GM12878 (cell line): ENCODE measurements around the gene OMP. TPM values are rescaled to one million over a fixed set of nuclear protein-coding genes. Genes with fewer than 3 reads are reported as not detected.

ENCODE experiments used
- ATF7 ChIP-seq: fragments of 450-650 bp; IDR thresholded peaks from 2 replicates; pipeline ENCODE4 v1.6.1; 2016; ENCODE audit warnings: low read depth, mild to moderate bottlenecking
- CBX3 ChIP-seq: fragments of 200-600 bp; sonication (generic); IDR thresholded peaks from 2 replicates; pipeline ENCODE4 v1.6.1; 2016; ENCODE audit warnings: low read depth, borderline replicate concordance
- CUX1 ChIP-seq: IDR thresholded peaks from 2 replicates; pipeline ENCODE4 v1.6.1; 2012; ENCODE audit warnings: improper control_type of control experiment, low read depth, low read length; ENCODE audit not compliant: insufficient replicate concordance
- ETV6 ChIP-seq, 2 experiments: fragments of 450-650 bp in 1 of 2; IDR thresholded peaks in 1 of 2; conservative IDR thresholded peaks in 1 of 2; 2 replicates each; pipeline ENCODE4 v1.6.1; 2014; ENCODE audit warnings: antibody characterized with exemption in 1 of 2, borderline replicate concordance in 1 of 2, low read depth in 1 of 2, mild to moderate bottlenecking in 1 of 2, moderate library complexity in 1 of 2
- GATAD2B ChIP-seq: fragments of 450-650 bp; conservative IDR thresholded peaks from 2 replicates; pipeline ENCODE4 v1.6.1; 2017; ENCODE audit warnings: low read depth, mild to moderate bottlenecking, moderate library complexity
- NKRF ChIP-seq: fragments of 450-650 bp; conservative IDR thresholded peaks from 2 replicates; pipeline ENCODE4 v1.6.1; 2017; ENCODE audit warnings: mild to moderate bottlenecking, moderate library complexity
- SIX5 ChIP-seq: IDR thresholded peaks from 2 replicates; pipeline ENCODE4 v1.6.1; 2011; ENCODE audit warnings: mild to moderate bottlenecking, low read depth, low read length, moderate library complexity; ENCODE audit not compliant: severe bottlenecking
- SP1 ChIP-seq: IDR thresholded peaks from one replicate; pipeline ENCODE4 v1.6.1; 2011; ENCODE audit warnings: low read depth, low read length
- STAT3 ChIP-seq: IDR thresholded peaks from 2 replicates; pipeline ENCODE4 v1.6.1; 2011; ENCODE audit warnings: low read depth, low read length, improper control_type of control experiment
- USF1 ChIP-seq: IDR thresholded peaks from 2 replicates; pipeline ENCODE4 v1.6.1; 2011; ENCODE audit warnings: borderline replicate concordance, low read depth, mild to moderate bottlenecking, moderate library complexity, mixed read lengths, low read length; ENCODE audit not compliant: insufficient read depth; ENCODE audit errors: extremely low read length
- ZNF274 ChIP-seq: IDR thresholded peaks from one replicate; pipeline ENCODE4 v1.8.0; 2011; ENCODE audit not compliant: insufficient read length, insufficient read depth
- ZZZ3 ChIP-seq: IDR thresholded peaks from 2 replicates; pipeline ENCODE4 v1.6.1; 2011; ENCODE audit warnings: low read depth; ENCODE audit not compliant: control insufficient read depth, insufficient read length
- polyA plus RNA-seq, 11 experiments: library from polyadenylated mRNA; depleted of rRNA in 4 of 11; unstranded in 6 of 11; stranded (reverse) in 5 of 11; fragments of >200 nt; fragmentation: Nextera tagmentation in 4 of 11; fragmentation: Illumina TruSeq in 1 of 11; extraction: Ambion mirVana in 4 of 11; extraction: Trizol in 1 of 11; gene quantifications; 1 replicate in 1 of 11; 2 replicates in 10 of 11; pipeline versions ENCODE4 v1.2.1 to v1.2.3, GENCODE V29; 2011 to 2016; ENCODE audit warnings: inconsistent platforms in 2 of 11, missing spikeins in 2 of 11, low read depth in 1 of 11
- total RNA-seq, 4 experiments: library from RNA; depleted of rRNA in 3 of 4; stranded (reverse); fragments of >200 nt in 3 of 4; fragmentation: Illumina TruSeq in 1 of 4; extraction: Trizol in 1 of 4; gene quantifications; 2 replicates each; pipeline versions ENCODE4 v1.2.1 to v1.2.3, GENCODE V29; 2013 to 2021
- TF ChIP-seq, protein P1 (sequence below): fragments of 450-650 bp; IDR thresholded peaks from 2 replicates; pipeline ENCODE4 v1.6.1; 2017; ENCODE audit warnings: mild to moderate bottlenecking
- TF ChIP-seq, protein P2 (sequence below): fragments of 450-650 bp; IDR thresholded peaks from 2 replicates; pipeline ENCODE4 v1.6.1; 2017; ENCODE audit warnings: antibody characterized with exemption, mild to moderate bottlenecking, moderate library complexity

The OMP gene
- total and polyA plus RNA-seq, 10 of the 15 experiments (the other 5 are each of a cell fraction or from before 2014, with no cell fraction given): not detected

DNA sequence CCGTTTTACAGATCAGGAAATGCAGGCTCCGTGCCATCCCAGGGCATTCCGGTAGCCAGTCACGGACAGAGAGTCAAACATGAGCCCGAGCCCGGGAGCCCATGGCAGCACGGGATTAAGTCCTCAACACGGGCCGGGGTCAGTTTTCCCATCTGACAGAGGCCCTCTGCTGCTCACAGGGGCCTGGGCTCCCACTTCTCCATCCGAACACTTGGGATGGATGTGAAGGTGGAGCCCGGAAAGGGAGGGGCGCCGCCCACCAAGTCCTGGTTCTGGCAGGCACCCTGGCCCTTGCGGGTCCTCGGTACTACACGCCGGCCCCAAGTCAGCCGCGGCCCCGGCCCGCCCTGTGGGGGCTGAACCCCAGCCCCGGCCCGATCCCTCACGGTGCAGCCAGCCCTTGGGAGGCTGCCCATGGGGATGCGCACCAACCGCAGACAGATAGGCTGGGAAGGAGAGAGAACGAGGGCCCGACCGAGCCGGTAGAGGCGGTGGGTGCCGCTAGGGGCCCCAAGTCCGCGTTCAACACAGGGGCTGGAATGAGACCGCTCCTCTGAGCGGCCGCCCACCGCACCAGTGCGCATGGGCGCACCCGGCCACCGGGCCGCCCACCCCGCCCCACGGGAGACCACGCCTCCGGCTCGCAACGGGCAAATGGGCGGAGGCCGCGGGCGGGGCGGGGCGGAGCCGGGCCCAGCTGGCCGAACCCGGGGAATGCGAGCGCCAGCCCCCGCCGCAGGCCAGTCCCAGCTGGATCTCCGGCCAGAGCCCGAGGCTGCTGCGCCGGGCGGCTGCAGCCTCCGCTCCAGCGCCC, 36.2 kb upstream of the OMP start, which contains the start of gene CAPN5 (continued):
- no peak for TF ChIP-seq CUX1
- TF ChIP-seq STAT3: no peak
- peak; percentile 29 for TF ChIP-seq SP1
- TF ChIP-seq ZZZ3: no peak
- no peak for TF ChIP-seq USF1
- TF ChIP-seq NKRF: peak; percentile 87
- TF ChIP-seq ZNF274: no peak
- no peak for TF ChIP-seq ETV6 (conservative IDR thresholded peaks at IDR 0.05 in 1 of 2, IDR thresholded peaks at IDR 0.05 in 1 of 2; ENCODE audit: borderline replicate concordance in 1 of 2, low read depth in 1 of 2)
- TF ChIP-seq, protein P1, sequence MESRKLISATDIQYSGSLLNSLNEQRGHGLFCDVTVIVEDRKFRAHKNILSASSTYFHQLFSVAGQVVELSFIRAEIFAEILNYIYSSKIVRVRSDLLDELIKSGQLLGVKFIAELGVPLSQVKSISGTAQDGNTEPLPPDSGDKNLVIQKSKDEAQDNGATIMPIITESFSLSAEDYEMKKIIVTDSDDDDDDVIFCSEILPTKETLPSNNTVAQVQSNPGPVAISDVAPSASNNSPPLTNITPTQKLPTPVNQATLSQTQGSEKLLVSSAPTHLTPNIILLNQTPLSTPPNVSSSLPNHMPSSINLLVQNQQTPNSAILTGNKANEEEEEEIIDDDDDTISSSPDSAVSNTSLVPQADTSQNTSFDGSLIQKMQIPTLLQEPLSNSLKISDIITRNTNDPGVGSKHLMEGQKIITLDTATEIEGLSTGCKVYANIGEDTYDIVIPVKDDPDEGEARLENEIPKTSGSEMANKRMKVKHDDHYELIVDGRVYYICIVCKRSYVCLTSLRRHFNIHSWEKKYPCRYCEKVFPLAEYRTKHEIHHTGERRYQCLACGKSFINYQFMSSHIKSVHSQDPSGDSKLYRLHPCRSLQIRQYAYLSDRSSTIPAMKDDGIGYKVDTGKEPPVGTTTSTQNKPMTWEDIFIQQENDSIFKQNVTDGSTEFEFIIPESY: no peak
- TF ChIP-seq, protein P2, sequence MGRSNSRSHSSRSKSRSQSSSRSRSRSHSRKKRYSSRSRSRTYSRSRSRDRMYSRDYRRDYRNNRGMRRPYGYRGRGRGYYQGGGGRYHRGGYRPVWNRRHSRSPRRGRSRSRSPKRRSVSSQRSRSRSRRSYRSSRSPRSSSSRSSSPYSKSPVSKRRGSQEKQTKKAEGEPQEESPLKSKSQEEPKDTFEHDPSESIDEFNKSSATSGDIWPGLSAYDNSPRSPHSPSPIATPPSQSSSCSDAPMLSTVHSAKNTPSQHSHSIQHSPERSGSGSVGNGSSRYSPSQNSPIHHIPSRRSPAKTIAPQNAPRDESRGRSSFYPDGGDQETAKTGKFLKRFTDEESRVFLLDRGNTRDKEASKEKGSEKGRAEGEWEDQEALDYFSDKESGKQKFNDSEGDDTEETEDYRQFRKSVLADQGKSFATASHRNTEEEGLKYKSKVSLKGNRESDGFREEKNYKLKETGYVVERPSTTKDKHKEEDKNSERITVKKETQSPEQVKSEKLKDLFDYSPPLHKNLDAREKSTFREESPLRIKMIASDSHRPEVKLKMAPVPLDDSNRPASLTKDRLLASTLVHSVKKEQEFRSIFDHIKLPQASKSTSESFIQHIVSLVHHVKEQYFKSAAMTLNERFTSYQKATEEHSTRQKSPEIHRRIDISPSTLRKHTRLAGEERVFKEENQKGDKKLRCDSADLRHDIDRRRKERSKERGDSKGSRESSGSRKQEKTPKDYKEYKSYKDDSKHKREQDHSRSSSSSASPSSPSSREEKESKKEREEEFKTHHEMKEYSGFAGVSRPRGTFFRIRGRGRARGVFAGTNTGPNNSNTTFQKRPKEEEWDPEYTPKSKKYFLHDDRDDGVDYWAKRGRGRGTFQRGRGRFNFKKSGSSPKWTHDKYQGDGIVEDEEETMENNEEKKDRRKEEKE: 0 out of 2 replicates have a peak, but pooled peaks have one; percentile 30
- no peak for TF ChIP-seq SIX5
- no peak for TF ChIP-seq ATF7
- TF ChIP-seq GATAD2B: 0 out of 2 replicates have a peak, but pooled peaks have one; percentile 45
- no peak for TF ChIP-seq CBX3
